ENCODE measurements around the gene DISC1. TPM values are rescaled to one million over a fixed set of nuclear protein-coding genes. Genes with fewer than 3 reads are reported as not detected.
"Not testable (repeated sequence)": the region's sequence is repeated elsewhere in the genome, so short reads cannot be mapped to it uniquely, and the experiment has no call there.

The DISC1 gene
- total RNA-seq, 2 experiments from 2014 or later = 9.8 to 11.2 TPM

GRCh38 chr1:231651621-231652260 lies 25.2 kb downstream of the DISC1 start:
- DNase-seq; H3K27me3 Mint-ChIP-seq; H3K4me3 Mint-ChIP-seq; ATAC-seq (ENCODE audit: low read depth); POLR2A ChIA-PET; H3K27ac Mint-ChIP-seq: not testable (repeated sequence)
- peaks cover 27% of the 10 kb centered on the region for H3K36me3 Mint-ChIP-seq
- peaks cover 17% of the 10 kb centered on the region for H3K9me3 Mint-ChIP-seq
- H3K4me1 Mint-ChIP-seq = peaks cover 17% of the 10 kb centered on the region

DNA sequence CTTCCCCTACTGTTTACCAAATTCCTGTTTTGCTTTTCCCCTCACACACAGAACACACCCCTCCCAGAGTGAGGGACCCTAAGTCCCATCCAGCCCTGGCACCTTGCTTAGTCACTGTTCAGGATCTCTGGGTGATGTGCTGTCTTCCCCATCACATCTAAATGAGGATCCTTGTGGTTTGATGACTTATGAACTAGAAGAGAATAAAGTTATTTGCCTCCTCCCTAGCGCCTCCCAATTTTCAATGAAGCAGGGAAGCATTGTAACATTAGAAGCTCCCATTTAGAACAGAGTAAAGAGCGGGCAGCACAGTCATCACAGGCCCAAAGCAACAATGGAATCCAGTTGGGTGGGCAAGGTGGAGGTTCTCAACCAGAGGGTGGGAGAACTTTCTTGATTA lies 27.0 kb downstream of the DISC1 start:
- no peak for DNase-seq
- Mint-ChIP-seq H3K4me3 (no peak overlapping the region), H3K27me3 (no peaks in the 10 kb centered on the region), H3K9me3 (peaks cover 11% of the 10 kb centered on the region), H3K4me1 (peaks cover 14% of the 10 kb centered on the region), H3K36me3 (peaks cover 31% of the 10 kb centered on the region), H3K27ac (no peak overlapping the region)
- POLR2A ChIA-PET = no interaction called here
- no peak for ATAC-seq (ENCODE audit: low read depth)

GRCh38 chr1:231656741-231657140 lies 30.2 kb downstream of the DISC1 start:
- H3K4me1 Mint-ChIP-seq = peaks cover 8% of the 10 kb centered on the region
- H3K9me3 Mint-ChIP-seq = peaks cover 25% of the 10 kb centered on the region
- H3K36me3 Mint-ChIP-seq = peaks cover 35% of the 10 kb centered on the region

DNA sequence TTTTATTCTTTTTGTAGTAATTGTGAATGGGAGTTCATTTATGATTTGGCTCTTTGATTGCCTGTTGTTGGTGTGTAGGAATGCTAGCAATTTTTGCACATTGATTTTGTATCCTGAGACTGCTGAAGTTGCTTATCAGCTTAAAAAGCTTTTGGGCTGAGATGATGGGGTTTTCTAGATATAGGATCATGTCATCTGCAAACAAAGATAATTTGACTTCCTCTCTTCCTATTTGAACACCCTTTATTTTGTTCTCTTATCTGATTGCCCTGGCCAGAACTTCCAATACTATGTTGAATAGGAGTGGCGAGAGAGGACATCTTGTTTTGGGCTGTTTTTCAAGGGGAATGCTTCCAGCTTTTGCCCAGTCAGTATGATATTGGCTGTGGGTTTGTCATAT lies 31.6 kb downstream of the DISC1 start:
- DNase-seq; H3K27me3 Mint-ChIP-seq; ATAC-seq (ENCODE audit: low read depth); H3K27ac Mint-ChIP-seq; POLR2A ChIA-PET; H3K4me3 Mint-ChIP-seq: not testable (repeated sequence)
- peaks cover 39% of the 10 kb centered on the region for H3K36me3 Mint-ChIP-seq
- H3K4me1 Mint-ChIP-seq = peaks cover 10% of the 10 kb centered on the region
- peaks cover 28% of the 10 kb centered on the region for H3K9me3 Mint-ChIP-seq

More at GRCh38 chr1:231656741-231657140, 30.2 kb downstream of the DISC1 start:
- Mint-ChIP-seq H3K27me3 (no peaks in the 10 kb centered on the region), H3K27ac (no peak overlapping the region), H3K4me3 (no peak overlapping the region)
- POLR2A ChIA-PET = no interaction called here
- DNase-seq = no peak
- no peak for ATAC-seq (ENCODE audit: low read depth)

- Mint-ChIP-seq H3K4me3 (no peak overlapping the region), H3K27ac (no peak overlapping the region), H3K9me3 (peaks cover 34% of the 10 kb centered on the region), H3K36me3 (peaks cover 38% of the 10 kb centered on the region), H3K4me1 (peaks cover 8% of the 10 kb centered on the region), H3K27me3 (no peaks in the 10 kb centered on the region)
- ATAC-seq (ENCODE audit: low read depth) (no peak), DNase-seq (no peak)
- POLR2A ChIA-PET = no interaction called here
Measured at GRCh38 chr1:231660198-231660597, 33.6 kb downstream of the DISC1 start.

DNA sequence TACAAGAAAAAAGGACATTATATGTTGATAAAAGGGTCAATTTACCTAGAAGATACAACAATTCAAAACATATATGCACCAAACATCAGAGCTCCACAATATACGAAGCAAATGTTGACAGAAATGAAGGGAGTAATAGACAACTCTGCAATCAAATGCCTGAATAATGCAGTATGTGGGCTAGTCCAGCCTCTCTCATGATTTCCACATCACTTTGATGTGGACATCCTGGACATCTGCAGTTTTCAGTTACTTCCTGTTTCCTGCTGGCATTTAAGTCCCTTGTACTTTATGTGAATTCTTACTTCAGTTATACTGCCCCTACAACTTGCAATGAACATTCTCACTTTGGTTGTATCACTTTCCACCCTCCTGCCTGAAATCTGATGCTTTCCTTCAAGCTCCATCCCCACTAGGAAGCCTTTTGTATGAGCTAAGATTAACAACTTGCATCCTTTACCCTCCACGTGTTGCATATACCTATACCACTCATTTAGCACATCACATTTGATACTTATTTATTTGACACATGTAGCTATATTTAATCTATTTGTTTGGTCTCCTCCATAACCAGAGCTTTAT lies 36.7 kb downstream of the DISC1 start:
- Mint-ChIP-seq H3K27ac (no peak overlapping the region), H3K27me3 (no peaks in the 10 kb centered on the region), H3K4me1 (peaks cover 12% of the 10 kb centered on the region), H3K9me3 (peaks cover 32% of the 10 kb centered on the region), H3K36me3 (peaks cover 28% of the 10 kb centered on the region), H3K4me3 (no peak overlapping the region)
- no peak for DNase-seq
- POLR2A ChIA-PET = no interaction called here
- no peak for ATAC-seq (ENCODE audit: low read depth)

- H3K27ac Mint-ChIP-seq = no peak overlapping the region
- no peak overlapping the region for H3K4me3 Mint-ChIP-seq
- no peak for DNase-seq
- no peak for ATAC-seq (ENCODE audit: low read depth)
- H3K36me3 Mint-ChIP-seq = peaks cover 31% of the 10 kb centered on the region
- H3K9me3 Mint-ChIP-seq = peaks cover 28% of the 10 kb centered on the region
- H3K4me1 Mint-ChIP-seq = peaks cover 9% of the 10 kb centered on the region
- POLR2A ChIA-PET = no interaction called here
- H3K27me3 Mint-ChIP-seq = no peaks in the 10 kb centered on the region
Measured at GRCh38 chr1:231665101-231665500, 38.5 kb downstream of the DISC1 start.

DNA sequence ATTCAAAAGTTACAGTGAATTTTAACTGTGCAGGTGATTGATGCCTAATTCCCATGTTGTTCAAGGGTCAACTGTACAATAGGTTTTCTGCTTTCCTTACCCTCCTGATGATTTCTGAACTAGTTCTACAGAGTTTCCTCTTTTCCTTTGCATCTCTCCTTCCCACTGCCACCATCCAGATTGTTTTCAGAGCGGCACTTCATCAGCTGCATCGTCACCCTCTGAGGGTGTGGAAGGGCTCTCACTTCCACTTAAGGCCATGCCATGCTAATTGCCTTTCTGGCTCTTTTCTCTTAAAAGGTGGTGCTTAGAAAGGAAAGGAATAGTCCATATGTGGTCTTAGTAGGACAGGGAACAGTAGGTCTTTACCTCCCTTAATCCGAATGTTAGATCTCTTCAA lies 39.1 kb downstream of the DISC1 start:
- Mint-ChIP-seq H3K36me3 (peaks cover 30% of the 10 kb centered on the region), H3K9me3 (peaks cover 27% of the 10 kb centered on the region), H3K27ac (no peak overlapping the region), H3K4me1 (peaks cover 9% of the 10 kb centered on the region), H3K27me3 (no peaks in the 10 kb centered on the region), H3K4me3 (no peak overlapping the region)
- ATAC-seq (ENCODE audit: low read depth) (no peak), DNase-seq (no peak)
- POLR2A ChIA-PET = no interaction called here

- DNase-seq (no peak), ATAC-seq (ENCODE audit: low read depth) (no peak)
- POLR2A ChIA-PET = no interaction called here
- H3K27ac Mint-ChIP-seq = no peak overlapping the region
- peaks cover 26% of the 10 kb centered on the region for H3K36me3 Mint-ChIP-seq
- no peaks in the 10 kb centered on the region for H3K27me3 Mint-ChIP-seq
- no peak overlapping the region for H3K4me3 Mint-ChIP-seq
- peaks cover 24% of the 10 kb centered on the region for H3K9me3 Mint-ChIP-seq
- H3K4me1 Mint-ChIP-seq = peaks cover 9% of the 10 kb centered on the region
Measured at GRCh38 chr1:231666220-231666936, 39.8 kb downstream of the DISC1 start.

DNA sequence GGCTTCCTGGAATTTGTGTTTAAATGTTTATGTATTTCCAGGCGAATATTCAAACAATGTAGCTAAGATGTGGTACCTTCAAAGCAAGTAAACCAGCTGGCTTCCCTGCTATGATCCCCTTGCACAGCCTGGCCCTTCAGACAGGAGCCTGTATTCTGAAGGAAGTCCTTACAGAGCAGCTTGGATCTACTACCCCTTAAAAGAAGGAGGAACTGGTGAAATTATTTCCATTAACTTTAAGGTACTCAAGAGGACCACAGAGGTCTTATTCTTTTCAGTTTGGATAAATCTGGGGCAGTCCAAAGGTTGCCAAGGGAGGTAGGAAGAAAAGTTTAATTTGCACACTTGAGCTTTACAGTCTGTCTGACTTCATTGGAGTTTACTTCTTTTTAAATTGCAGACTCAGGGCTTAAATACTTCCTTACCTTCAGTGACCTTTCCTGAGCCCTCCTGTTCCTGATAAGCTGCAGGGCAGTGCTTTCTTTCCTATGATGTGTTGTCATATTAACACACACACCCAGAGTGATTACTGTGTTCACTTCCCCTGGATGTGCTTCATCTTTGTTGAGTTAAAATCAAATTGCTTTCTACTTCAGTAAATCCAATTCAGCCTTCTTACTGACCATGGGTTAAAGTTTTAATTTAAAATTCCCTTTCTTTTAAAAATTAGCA lies 40.5 kb downstream of the DISC1 start:
- no peak overlapping the region for H3K27ac Mint-ChIP-seq
- H3K27me3 Mint-ChIP-seq = no peaks in the 10 kb centered on the region
- no peak for DNase-seq
- H3K36me3 Mint-ChIP-seq = peaks cover 21% of the 10 kb centered on the region
- peaks cover 9% of the 10 kb centered on the region for H3K4me1 Mint-ChIP-seq
- POLR2A ChIA-PET = no interaction called here
- peaks cover 23% of the 10 kb centered on the region for H3K9me3 Mint-ChIP-seq
- H3K4me3 Mint-ChIP-seq = no peak overlapping the region
- ATAC-seq (ENCODE audit: low read depth) = no peak

DNA sequence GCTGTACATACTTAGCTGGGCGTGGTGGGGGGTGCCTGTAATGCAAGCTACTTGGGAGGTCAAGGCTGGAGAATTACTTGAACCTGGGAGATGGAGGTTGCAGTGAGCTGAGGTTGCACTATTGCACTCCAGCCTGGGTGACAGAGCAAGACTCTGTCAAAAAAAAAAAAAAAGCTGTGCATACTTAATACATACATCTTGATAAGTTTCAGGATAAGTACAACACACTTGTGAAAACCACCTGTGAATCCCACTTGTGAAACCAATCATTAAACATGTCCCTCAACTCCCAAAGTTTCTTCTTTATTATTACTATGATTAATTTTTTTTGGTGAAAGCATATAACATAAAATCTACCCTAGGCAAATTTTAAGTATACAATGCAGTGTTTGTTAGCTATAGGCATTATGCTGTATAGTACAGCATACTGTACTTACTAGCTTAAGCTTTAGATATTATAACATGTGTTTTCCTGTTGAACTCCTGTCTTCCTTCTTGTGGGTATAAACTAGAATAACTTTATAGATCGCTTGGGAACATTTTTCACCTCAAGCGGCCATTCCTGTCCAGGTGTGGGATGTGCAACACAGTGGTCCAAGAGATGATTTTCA lies 41.4 kb downstream of the DISC1 start:
- peaks cover 22% of the 10 kb centered on the region for H3K9me3 Mint-ChIP-seq
- H3K27ac Mint-ChIP-seq = no peak overlapping the region
- peaks cover 17% of the 10 kb centered on the region for H3K36me3 Mint-ChIP-seq
- H3K27me3 Mint-ChIP-seq = no peaks in the 10 kb centered on the region
- DNase-seq (no peak), ATAC-seq (ENCODE audit: low read depth) (no peak)
- H3K4me1 Mint-ChIP-seq = peaks cover 5% of the 10 kb centered on the region
- POLR2A ChIA-PET = no interaction called here
- no peak overlapping the region for H3K4me3 Mint-ChIP-seq

GRCh38 chr1:231668826-231669225 lies 42.2 kb downstream of the DISC1 start:
- DNase-seq = no peak
- Mint-ChIP-seq H3K4me3 (no peak overlapping the region), H3K4me1 (peaks cover 3% of the 10 kb centered on the region), H3K27me3 (no peaks in the 10 kb centered on the region), H3K9me3 (peaks cover 19% of the 10 kb centered on the region), H3K27ac (no peak overlapping the region), H3K36me3 (peaks cover 15% of the 10 kb centered on the region)
- no peak for ATAC-seq (ENCODE audit: low read depth)
- POLR2A ChIA-PET = no interaction called here

GRCh38 chr1:231669864-231670621 lies 43.5 kb downstream of the DISC1 start:
- H3K4me1 Mint-ChIP-seq; H3K27ac Mint-ChIP-seq; H3K27me3 Mint-ChIP-seq; ATAC-seq (ENCODE audit: low read depth); H3K4me3 Mint-ChIP-seq; DNase-seq; POLR2A ChIA-PET: not testable (repeated sequence)
- Mint-ChIP-seq H3K9me3 (peaks cover 16% of the 10 kb centered on the region), H3K36me3 (peaks cover 17% of the 10 kb centered on the region)
